Body of pancreas (tissue), 4 donors: Measurements from ENCODE around the gene MOBP. TPM values are rescaled to one million over a fixed set of nuclear protein-coding genes. Genes with fewer than 3 reads are reported as not detected.

Source experiments
- ATAC-seq: fragments of 150-250 bp; one replicate; pipeline ENCODE4 v1.9.1; 2016
- DNase-seq, 4 donors: peaks; one replicate each; pipeline ENCODE4 v3.0.0-alpha.2; 2019
- H3K27ac ChIP-seq, 4 donors: fragments of 200-600 bp; sonication (generic); 1 replicate in 3 of 4; 2 replicates in 1 of 4; pipeline versions ENCODE4 v1.5.1 to v1.6.1; 2016 to 2019; ENCODE audit warnings: mild to moderate bottlenecking in 1 of 4, mixed read lengths in 1 of 4, moderate library complexity in 1 of 4
- H3K27me3 ChIP-seq, 2 donors: fragments of 200-600 bp; sonication (generic); one replicate each; pipeline ENCODE4 v1.6.0; 2016; ENCODE audit warnings: mild to moderate bottlenecking in 1 of 2
- H3K36me3 ChIP-seq, 2 donors: fragments of 200-600 bp; sonication (generic); replicated peaks in 1 of 2; 2 replicates each; pipeline ENCODE4 v1.5.1; 2016; ENCODE audit warnings: low read depth in 2 of 2; ENCODE audit not compliant: insufficient read depth in 1 of 2
- H3K4me1 ChIP-seq: fragments of 200-600 bp; sonication (generic); one replicate; pipeline ENCODE4 v1.6.0; 2016
- H3K4me3 ChIP-seq, 2 donors: fragments of 200-600 bp; sonication (generic); 1 replicate in 1 of 2; 2 replicates in 1 of 2; pipeline ENCODE4 v1.5.1; 2016 to 2019
- H3K9me3 ChIP-seq, 3 donors: fragments of 200-600 bp; sonication (generic); 1 replicate in 2 of 3; 2 replicates in 1 of 3; pipeline ENCODE4 v1.5.1; 2016
- CTCF ChIP-seq, 7 experiments: fragments of 450-650 bp in 4 of 7; fragments of 200-600 bp in 3 of 7; sonication (generic) in 3 of 7; IDR thresholded peaks; one replicate each; pipeline ENCODE4 v1.5.1; 2016 to 2019; ENCODE audit warnings: antibody characterized with exemption in 7 of 7
- POLR2A ChIP-seq, 3 donors: fragments of 450-650 bp; IDR thresholded peaks; one replicate each; pipeline ENCODE4 v1.6.1; 2016; ENCODE audit warnings: antibody characterized with exemption in 3 of 3, mild to moderate bottlenecking in 2 of 3
- WGBS, 2 donors: methylation state at CpG; one replicate each; pipeline ENCODE4 v1.1.5; 2017; 5-methylcytosine and 5-hydroxymethylcytosine counted together
- intact Hi-C: fragments of 100-400 bp; cut with DNase I; formaldehyde crosslinking; loops from one replicate; pipeline ENCODE4 v1.15.1; 2023
- total RNA-seq, 2 donors: library from RNA; depleted of rRNA; stranded (reverse); fragments of >200 nt; gene quantifications; one replicate each; pipeline ENCODE4 v1.1.0, GENCODE V29; 2016

The MOBP gene
- total RNA-seq, 2 donors from 2014 or later, result not detected

- TF ChIP-seq CTCF (IDR thresholded peaks at IDR 0.05) (no peak), POLR2A (IDR thresholded peaks at IDR 0.05) (no peak)
- Histone ChIP-seq H3K4me3 (no peak overlapping the region), H3K9me3 (no peaks in the 10 kb centered on the region), H3K36me3 (no peaks in the 10 kb centered on the region), H3K27me3 (no peaks in the 10 kb centered on the region), H3K4me1 (no peaks in the 10 kb centered on the region), H3K27ac (no peak overlapping the region)
- DNase-seq (no peak), ATAC-seq (peak; percentile 42)
- WGBS, 2 donors, result 58 to 65% methylated on average over 3 of the region's 3 CpGs
- intact Hi-C loops, result no loop called here
Observed at GRCh38 chr3:39433642-39434041, 33.8 kb upstream of the MOBP start.

- TF ChIP-seq CTCF (IDR thresholded peaks at IDR 0.05) (no peak), POLR2A (IDR thresholded peaks at IDR 0.05) (no peak)
- ATAC-seq, result no peak
- intact Hi-C loops, result no loop called here
- WGBS, 2 donors, result 69 to 88% methylated on average over 3 to 5 of the region's 5 CpGs
- no peak for DNase-seq
- no peaks in the 10 kb centered on the region for H3K36me3 ChIP-seq
- H3K27me3 ChIP-seq, result no peaks in the 10 kb centered on the region
- no peaks in the 10 kb centered on the region for H3K9me3 ChIP-seq
- H3K4me3 ChIP-seq, result no peak overlapping the region
- no peaks in the 10 kb centered on the region for H3K4me1 ChIP-seq
- no peak overlapping the region for H3K27ac ChIP-seq
Observed at GRCh38 chr3:39434574-39434973, 32.9 kb upstream of the MOBP start.

DNA sequence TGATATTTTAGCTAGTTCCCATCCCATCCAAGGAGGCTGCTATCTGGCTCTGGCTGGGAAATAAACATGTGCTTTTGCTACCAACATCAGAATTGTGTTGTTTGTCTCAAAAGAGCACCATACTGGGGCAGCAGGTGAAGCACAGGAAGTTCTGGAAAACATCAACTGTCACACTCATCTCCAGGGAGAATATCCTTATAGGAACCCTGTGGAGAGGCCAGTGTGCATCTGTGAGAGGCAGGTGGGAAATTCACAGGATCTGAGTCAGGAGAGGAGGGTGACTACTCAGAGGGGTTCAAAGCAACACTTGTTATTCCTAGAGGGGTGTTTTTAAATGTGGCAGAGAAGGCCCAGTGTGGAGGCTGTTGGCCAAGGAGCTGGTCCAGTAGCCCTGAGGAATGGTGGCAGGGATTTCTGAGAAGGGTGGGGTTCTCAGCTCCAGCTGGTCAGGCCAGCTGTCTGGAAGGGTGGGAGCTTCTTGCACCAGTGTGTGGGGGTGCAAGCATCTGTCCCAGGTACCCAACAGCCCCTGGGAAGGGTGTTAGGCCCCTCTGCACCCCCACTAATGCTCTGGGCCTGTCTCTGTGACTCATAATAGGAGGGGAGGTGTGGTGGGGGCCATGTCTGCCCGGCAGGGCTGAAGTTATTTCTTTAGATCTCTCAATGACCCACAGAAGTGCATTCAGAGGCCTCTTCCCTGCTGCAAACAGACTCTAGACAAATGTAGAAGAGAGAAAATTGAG, 32.3 kb upstream of the MOBP start:
- Histone ChIP-seq H3K27me3 (no peaks in the 10 kb centered on the region), H3K4me3 (no peak overlapping the region), H3K4me1 (no peaks in the 10 kb centered on the region), H3K27ac (no peak overlapping the region), H3K36me3 (no peaks in the 10 kb centered on the region), H3K9me3 (no peaks in the 10 kb centered on the region)
- intact Hi-C loops, result no loop called here
- no peak for ATAC-seq
- 64 to 86% methylated on average over 1 of the region's 1 CpG for WGBS, 2 donors
- no peak for DNase-seq
- TF ChIP-seq CTCF (IDR thresholded peaks at IDR 0.05) (no peak), POLR2A (IDR thresholded peaks at IDR 0.05) (no peak)

GRCh38 chr3:39438880-39439279, 28.6 kb upstream of the MOBP start:
- TF ChIP-seq CTCF (IDR thresholded peaks at IDR 0.05), result no peak
- TF ChIP-seq POLR2A (IDR thresholded peaks at IDR 0.05), result no peak
- 77 to 87% methylated on average over 4 of the region's 4 CpGs for WGBS, 2 donors
- Histone ChIP-seq H3K4me3 (no peak overlapping the region), H3K4me1 (no peaks in the 10 kb centered on the region), H3K9me3 (no peaks in the 10 kb centered on the region), H3K36me3 (no peaks in the 10 kb centered on the region), H3K27ac (no peak overlapping the region), H3K27me3 (no peaks in the 10 kb centered on the region)
- intact Hi-C loops, result no loop called here
- DNase-seq (no peak), ATAC-seq (no peak)

DNA sequence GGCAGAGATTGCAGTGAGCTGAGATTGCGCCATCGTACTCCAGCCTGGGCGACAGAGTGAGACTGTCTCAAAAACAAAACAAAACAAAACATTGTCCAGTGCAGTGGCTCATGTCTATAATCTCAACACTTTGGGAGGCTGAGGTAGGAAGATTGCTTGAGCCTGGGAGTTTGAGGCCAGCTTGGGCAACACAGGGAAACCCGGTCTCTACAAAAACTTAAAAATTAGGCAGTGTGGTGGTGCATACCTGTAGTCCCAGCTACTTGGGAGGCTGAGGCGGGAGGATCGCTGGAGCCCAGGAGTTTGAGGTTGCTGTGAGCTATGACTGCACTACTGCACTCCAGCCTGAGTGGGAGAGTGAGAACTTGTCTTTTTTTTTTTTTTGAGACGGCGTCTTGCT, 27.2 kb upstream of the MOBP start:
- DNase-seq (no peak), ATAC-seq (no peak)
- 78 to 87% methylated on average over 8 of the region's 8 CpGs for WGBS, 2 donors
- no peak overlapping the region for H3K4me3 ChIP-seq
- no peaks in the 10 kb centered on the region for H3K27me3 ChIP-seq
- intact Hi-C loops, result loop anchor here (5.0 kb wide), 1 partner anchor 57 kb away; no protein-coding TSS in a partner anchor
- H3K27ac ChIP-seq, result no peak overlapping the region
- no peaks in the 10 kb centered on the region for H3K4me1 ChIP-seq
- no peaks in the 10 kb centered on the region for H3K36me3 ChIP-seq
- no peaks in the 10 kb centered on the region for H3K9me3 ChIP-seq
- TF ChIP-seq POLR2A (IDR thresholded peaks at IDR 0.05), result no peak
- no peak for TF ChIP-seq CTCF (IDR thresholded peaks at IDR 0.05)
